Stimulated activated CD4-positive, alpha-beta T cell treated with anti-CD3 and anti-CD28 coated beads, Interleukin-4, amount 100 ng/mL, for 4 hours (primary cell): Measurements from ENCODE around the gene UTP14C.
"Not testable (repeated sequence)": the region's sequence is repeated elsewhere in the genome, so short reads cannot be mapped to it uniquely, and the experiment has no call there.

Experiments
- DNase-seq, 2 experiments: peaks; one replicate each; pipeline ENCODE4 v3.0.0-alpha.2; 2020

UTP14C gene

GRCh38 chr13:52051400-52051799, 26.9 kb downstream of the UTP14C start:
- no peak for DNase-seq

- DNase-seq = no peak
These were observed 29.0 kb downstream of the UTP14C start for GRCh38 chr13:52053460-52053859.

GRCh38 chr13:52061064-52061463, 36.6 kb downstream of the UTP14C start:
- not testable (repeated sequence) for DNase-seq

DNA sequence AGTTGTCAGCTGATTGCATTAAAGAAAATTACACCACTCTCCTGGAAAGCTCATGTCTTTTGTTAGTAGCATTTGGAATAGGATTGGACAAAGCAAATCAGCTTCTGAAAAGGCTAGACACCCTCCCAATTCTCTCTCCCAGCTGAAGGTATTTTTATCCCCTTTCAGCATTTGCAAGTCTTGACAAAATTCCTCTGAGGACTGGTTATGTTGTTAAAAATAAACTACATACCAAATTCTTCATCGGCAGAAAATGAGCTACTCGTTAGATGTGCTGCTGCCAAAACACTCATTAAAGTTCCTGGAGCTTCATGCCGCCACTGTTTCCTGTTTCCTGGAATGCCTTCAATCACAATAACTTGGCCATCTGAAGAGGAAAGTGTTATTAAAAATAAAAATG, 37.1 kb downstream of the UTP14C start:
- DNase-seq = no peak

DNA sequence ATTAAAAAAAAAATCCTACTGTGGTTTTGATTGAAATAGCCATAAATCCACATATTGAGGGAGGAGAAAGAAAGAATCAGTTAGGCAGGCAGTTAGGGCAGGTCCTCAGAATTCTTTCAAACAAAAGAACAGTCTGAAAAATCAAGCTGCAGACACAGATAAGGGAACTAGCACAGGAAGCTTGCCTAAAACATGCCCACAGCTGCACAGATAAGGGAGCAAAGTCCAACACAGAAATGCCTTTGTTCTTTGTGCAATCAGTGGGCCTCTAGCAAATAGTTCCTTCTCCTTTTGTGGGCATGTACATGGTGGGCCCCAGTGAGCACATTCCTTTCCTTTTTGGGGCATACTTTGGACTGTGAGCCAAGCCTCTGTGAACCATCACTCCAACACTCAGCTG, 42.7 kb downstream of the UTP14C start:
- DNase-seq = no peak

DNA sequence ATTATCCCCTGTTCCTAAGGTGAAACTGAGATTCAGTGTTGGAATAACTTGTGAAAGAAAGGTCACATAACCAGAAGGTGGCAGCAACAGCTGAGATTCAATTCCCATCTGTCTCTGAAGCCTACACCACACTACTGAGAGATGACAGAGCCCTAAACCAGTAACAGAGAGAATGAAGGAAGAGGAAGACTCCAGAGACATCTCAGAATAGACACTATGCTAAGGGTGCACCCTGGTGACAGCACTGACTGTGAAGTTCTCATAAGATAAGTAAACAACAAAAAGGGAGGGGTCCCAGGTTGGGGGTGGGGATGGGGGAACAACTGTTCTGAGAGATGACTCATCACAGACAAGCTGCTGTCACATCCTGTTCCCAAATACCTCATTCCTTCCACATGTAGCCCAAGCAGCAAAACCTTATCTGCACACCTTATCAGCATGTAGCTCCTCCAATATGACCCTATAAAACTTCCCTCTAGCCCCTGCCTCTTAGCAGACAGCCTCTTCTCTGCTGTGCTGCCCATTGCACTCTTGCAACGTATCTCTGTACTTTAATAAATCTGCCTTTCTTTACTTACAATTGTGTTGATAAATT, 46.5 kb downstream of the UTP14C start:
- peak; percentile 1 to 27 for DNase-seq
